ENCODE data around the gene CARD11.

The CARD11 gene

DNA sequence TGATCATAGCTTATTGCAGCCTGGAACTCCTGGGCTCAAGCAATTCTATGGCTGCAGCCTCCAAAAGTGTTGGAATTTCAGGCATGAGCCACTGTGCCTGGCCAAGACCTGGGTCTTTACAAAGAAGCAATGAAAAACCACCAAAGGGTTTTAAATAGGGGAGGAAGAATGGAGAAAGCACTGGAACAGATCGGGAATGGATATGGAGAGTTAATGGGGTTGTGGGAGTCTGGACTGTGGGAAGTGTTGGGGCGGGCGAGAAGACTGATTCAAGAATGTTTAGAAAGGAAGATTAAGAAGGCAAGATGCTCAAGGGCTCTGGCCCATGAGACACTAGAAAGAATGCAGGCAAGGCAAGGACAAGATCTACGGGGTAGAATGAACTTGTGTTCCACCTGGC, 98.5 kb downstream of the CARD11 start:
- H3K4me1 ChIP-seq (ENCODE audit: insufficient read depth, low read length), result no peaks in the 10 kb centered on the region
- H3K27me3 ChIP-seq (ENCODE audit: insufficient read depth, low read length), result no peaks in the 10 kb centered on the region
- no peak overlapping the region for H2AFZ ChIP-seq (ENCODE audit: low read depth, low read length)
- peaks cover 3% of the 10 kb centered on the region for H3K9me3 ChIP-seq (ENCODE audit: low read length)
- H3K36me3 ChIP-seq (ENCODE audit: insufficient read depth, low read length), result no peaks in the 10 kb centered on the region
- H3K4me3 ChIP-seq (ENCODE audit: low read length), result no peak overlapping the region

DNA sequence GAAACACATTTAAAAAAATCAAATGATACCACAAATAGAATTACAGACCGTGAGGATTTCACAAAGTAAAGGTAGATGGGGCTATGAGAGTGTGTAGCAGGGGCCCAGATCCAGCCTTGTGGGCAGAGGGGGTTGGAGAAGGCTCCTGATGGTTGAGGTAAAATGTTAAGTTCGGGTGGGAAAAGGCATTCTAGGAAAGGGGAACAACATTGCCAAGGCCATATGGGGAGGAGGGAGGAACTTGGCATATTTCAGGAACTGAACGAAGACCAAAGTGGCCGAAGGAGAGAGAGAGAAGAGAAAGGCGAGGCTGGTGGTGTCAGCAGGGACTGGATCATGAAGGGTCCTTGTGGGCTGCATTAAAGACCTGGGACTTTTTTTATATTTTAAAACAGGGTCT, 98.9 kb downstream of the CARD11 start:
- peaks cover 3% of the 10 kb centered on the region for H3K9me3 ChIP-seq (ENCODE audit: low read length)
- no peak overlapping the region for H3K4me3 ChIP-seq (ENCODE audit: low read length)
- no peaks in the 10 kb centered on the region for H3K36me3 ChIP-seq (ENCODE audit: insufficient read depth, low read length)
- no peak overlapping the region for H2AFZ ChIP-seq (ENCODE audit: low read depth, low read length)
- peaks cover 3% of the 10 kb centered on the region for H3K27me3 ChIP-seq (ENCODE audit: insufficient read depth, low read length)
- no peaks in the 10 kb centered on the region for H3K4me1 ChIP-seq (ENCODE audit: insufficient read depth, low read length)

GRCh38 chr7:2943851-2944601, 99.6 kb downstream of the CARD11 start:
- H3K4me1 ChIP-seq (ENCODE audit: insufficient read depth, low read length), result no peaks in the 10 kb centered on the region
- H2AFZ ChIP-seq (ENCODE audit: low read depth, low read length), result no peak overlapping the region
- H3K4me3 ChIP-seq (ENCODE audit: low read length), result no peak overlapping the region
- H3K36me3 ChIP-seq (ENCODE audit: insufficient read depth, low read length), result no peaks in the 10 kb centered on the region
- peaks cover 3% of the 10 kb centered on the region for H3K27me3 ChIP-seq (ENCODE audit: insufficient read depth, low read length)
- no peaks in the 10 kb centered on the region for H3K9me3 ChIP-seq (ENCODE audit: low read length)

GRCh38 chr7:2941216-2941859, 102.3 kb downstream of the CARD11 start:
- Histone ChIP-seq H2AFZ (ENCODE audit: low read depth, low read length) (no peak overlapping the region), H3K27me3 (ENCODE audit: insufficient read depth, low read length) (peaks cover 3% of the 10 kb centered on the region), H3K4me3 (ENCODE audit: low read length) (no peak overlapping the region), H3K9me3 (ENCODE audit: low read length) (no peaks in the 10 kb centered on the region), H3K36me3 (ENCODE audit: insufficient read depth, low read length) (no peaks in the 10 kb centered on the region), H3K4me1 (ENCODE audit: insufficient read depth, low read length) (no peaks in the 10 kb centered on the region)

DNA sequence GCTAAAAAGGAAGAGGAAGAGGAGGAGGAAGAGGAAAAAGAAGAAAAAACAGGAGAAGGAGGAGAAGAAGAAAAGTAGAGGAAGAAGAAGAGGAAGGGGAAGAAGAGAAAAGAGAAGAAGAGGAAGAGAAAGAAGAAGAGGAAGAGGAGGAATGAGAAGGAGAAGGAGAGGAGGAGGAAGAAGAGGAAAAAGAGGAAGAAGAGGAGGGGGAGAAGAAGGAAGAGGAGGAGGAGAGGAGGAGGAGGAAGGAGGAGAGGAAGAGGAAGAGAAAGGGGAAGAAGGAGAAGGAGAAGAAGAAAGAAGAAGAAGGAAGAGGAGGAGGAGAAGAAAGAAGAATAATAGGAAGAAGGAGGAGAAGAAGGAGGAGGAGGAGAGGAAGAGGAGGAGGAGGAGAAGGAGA, 103.2 kb downstream of the CARD11 start:
- H3K27me3 ChIP-seq (ENCODE audit: insufficient read depth, low read length), result peaks cover 3% of the 10 kb centered on the region
- H3K36me3 ChIP-seq (ENCODE audit: insufficient read depth, low read length), result no peaks in the 10 kb centered on the region
- no peak overlapping the region for H2AFZ ChIP-seq (ENCODE audit: low read depth, low read length)
- no peaks in the 10 kb centered on the region for H3K9me3 ChIP-seq (ENCODE audit: low read length)
- no peak overlapping the region for H3K4me3 ChIP-seq (ENCODE audit: low read length)
- no peaks in the 10 kb centered on the region for H3K4me1 ChIP-seq (ENCODE audit: insufficient read depth, low read length)

- Histone ChIP-seq H3K4me3 (ENCODE audit: low read length) (no peak overlapping the region), H3K36me3 (ENCODE audit: insufficient read depth, low read length) (no peaks in the 10 kb centered on the region), H3K9me3 (ENCODE audit: low read length) (no peaks in the 10 kb centered on the region), H3K27me3 (ENCODE audit: insufficient read depth, low read length) (peaks cover 3% of the 10 kb centered on the region), H2AFZ (ENCODE audit: low read depth, low read length) (no peak overlapping the region), H3K4me1 (ENCODE audit: insufficient read depth, low read length) (no peaks in the 10 kb centered on the region)
Measured at GRCh38 chr7:2939193-2939885, 104.3 kb downstream of the CARD11 start.

- Histone ChIP-seq H3K36me3 (ENCODE audit: insufficient read depth, low read length) (no peaks in the 10 kb centered on the region), H3K9me3 (ENCODE audit: low read length) (no peaks in the 10 kb centered on the region), H3K4me3 (ENCODE audit: low read length) (no peak overlapping the region), H3K27me3 (ENCODE audit: insufficient read depth, low read length) (peaks cover 3% of the 10 kb centered on the region), H3K4me1 (ENCODE audit: insufficient read depth, low read length) (no peaks in the 10 kb centered on the region), H2AFZ (ENCODE audit: low read depth, low read length) (no peak overlapping the region)
Measured at GRCh38 chr7:2938514-2939192, 105.0 kb downstream of the CARD11 start.

DNA sequence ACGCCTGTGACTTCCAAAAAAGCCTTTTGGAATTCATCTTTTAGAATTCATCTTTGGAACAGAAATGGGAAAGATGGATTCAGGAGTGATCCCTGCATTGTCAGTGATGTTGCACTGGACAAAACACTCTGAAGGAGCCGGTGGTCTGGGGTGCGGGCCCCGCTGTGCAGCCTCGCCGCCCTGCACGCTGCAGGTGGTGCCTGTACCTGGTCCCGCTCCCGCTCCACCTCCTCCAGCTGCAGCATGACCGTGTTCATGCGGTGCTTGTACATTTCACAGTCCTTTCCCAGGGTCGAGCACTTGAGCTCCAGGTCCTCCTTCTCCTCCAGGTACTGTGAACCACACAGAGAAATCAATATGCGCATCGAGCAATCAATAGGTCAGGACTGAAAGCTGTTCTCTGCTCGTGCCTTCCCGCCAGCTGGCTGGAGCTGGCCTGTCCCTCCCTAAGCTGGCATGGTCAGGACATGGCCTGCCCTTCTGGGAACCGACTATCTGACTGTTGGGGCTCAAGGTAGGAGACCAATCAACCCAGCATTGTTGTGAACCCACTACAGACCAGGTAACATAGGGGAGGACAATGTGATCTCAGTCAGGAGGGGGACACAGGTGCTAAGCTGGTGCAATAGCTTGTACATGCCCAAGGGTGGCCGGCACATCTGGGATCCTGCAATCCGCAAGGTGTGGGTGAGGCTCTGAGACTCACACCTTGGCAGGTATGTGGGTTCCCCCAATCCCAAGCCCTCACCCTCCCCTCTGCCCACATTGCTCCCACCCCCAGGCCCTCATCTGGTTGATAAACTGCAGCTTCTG, 105.8 kb downstream of the CARD11 start:
- Histone ChIP-seq H3K36me3 (ENCODE audit: insufficient read depth, low read length) (no peaks in the 10 kb centered on the region), H3K4me3 (ENCODE audit: low read length) (no peak overlapping the region), H3K9me3 (ENCODE audit: low read length) (no peaks in the 10 kb centered on the region), H3K27me3 (ENCODE audit: insufficient read depth, low read length) (peaks cover 3% of the 10 kb centered on the region), H2AFZ (ENCODE audit: low read depth, low read length) (no peak overlapping the region), H3K4me1 (ENCODE audit: insufficient read depth, low read length) (no peaks in the 10 kb centered on the region)

DNA sequence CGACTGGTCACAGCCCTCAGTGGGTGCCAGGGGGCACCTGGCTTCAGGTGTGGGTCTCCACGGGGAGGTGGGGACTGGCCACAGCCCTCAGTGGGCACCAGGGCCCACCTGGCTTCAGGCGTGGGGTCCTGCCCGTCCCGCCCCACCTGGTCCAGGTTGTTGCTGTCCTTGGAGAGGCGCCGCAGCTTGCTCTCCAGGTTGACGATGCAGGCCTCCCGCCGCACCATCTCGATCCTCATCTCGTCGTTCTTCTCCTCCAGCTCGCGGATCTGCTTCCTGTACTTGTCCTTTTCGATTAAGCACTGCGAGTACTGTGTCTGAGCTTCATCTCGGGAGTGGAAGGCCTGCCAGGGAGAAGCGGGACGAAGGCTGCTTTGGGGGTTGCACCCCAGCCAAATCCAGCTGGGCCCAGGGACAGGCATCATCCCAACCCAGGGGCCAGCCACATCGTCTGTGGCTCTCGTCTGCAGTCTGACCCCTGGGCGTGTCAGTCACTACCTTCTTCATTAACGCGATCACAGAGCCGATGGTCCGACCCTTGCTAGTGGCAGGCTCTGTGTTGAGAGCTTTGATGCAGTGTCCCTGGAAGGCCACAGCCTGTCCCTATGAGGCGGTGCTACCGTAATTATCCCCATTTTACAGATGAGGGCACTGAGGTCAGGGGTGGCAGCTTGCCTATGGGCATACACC, 106.6 kb downstream of the CARD11 start:
- Histone ChIP-seq H3K9me3 (ENCODE audit: low read length) (no peaks in the 10 kb centered on the region), H3K27me3 (ENCODE audit: insufficient read depth, low read length) (peaks cover 3% of the 10 kb centered on the region), H3K4me3 (ENCODE audit: low read length) (no peak overlapping the region), H2AFZ (ENCODE audit: low read depth, low read length) (no peak overlapping the region), H3K4me1 (ENCODE audit: insufficient read depth, low read length) (no peaks in the 10 kb centered on the region), H3K36me3 (ENCODE audit: insufficient read depth, low read length) (no peaks in the 10 kb centered on the region)

DNA sequence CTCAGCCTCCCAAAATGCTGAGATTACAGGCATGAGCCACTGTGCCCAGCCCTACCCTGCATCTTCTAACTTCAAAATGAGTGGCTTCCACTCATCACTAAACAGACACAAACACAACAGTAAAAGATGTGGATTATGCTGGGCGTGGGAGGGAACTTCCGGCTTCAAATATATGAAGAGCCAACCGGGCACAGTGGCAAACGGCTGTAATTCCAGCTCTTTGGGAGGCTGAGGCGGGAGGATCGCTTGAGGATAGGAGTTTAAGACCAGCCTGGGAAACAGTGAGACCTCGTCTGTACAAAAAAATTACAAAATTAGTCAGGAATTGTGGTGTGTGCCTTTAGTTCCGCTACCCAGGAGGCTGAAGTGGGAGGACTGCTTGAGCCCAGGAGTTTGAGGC, 107.4 kb downstream of the CARD11 start:
- Histone ChIP-seq H2AFZ (ENCODE audit: low read depth, low read length) (no peak overlapping the region), H3K27me3 (ENCODE audit: insufficient read depth, low read length) (peaks cover 3% of the 10 kb centered on the region), H3K4me3 (ENCODE audit: low read length) (no peak overlapping the region), H3K4me1 (ENCODE audit: insufficient read depth, low read length) (no peaks in the 10 kb centered on the region), H3K9me3 (ENCODE audit: low read length) (no peaks in the 10 kb centered on the region), H3K36me3 (ENCODE audit: insufficient read depth, low read length) (no peaks in the 10 kb centered on the region)

GRCh38 chr7:2934984-2935740, 108.5 kb downstream of the CARD11 start:
- no peak overlapping the region for H2AFZ ChIP-seq (ENCODE audit: low read depth, low read length)
- no peaks in the 10 kb centered on the region for H3K9me3 ChIP-seq (ENCODE audit: low read length)
- peaks cover 3% of the 10 kb centered on the region for H3K27me3 ChIP-seq (ENCODE audit: insufficient read depth, low read length)
- no peak overlapping the region for H3K4me3 ChIP-seq (ENCODE audit: low read length)
- no peaks in the 10 kb centered on the region for H3K36me3 ChIP-seq (ENCODE audit: insufficient read depth, low read length)
- H3K4me1 ChIP-seq (ENCODE audit: insufficient read depth, low read length), result no peaks in the 10 kb centered on the region

Data from neuron (in vitro differentiated cells).